Effector CD4-positive, alpha-beta T cell (primary cell): ENCODE results near the gene MYH7.

ENCODE experiments used
- DNase-seq: peaks from one replicate; pipeline ENCODE4 v3.0.0-alpha.2; 2020

The MYH7 gene

GRCh38 chr14:23447361-23448350 is 12.2 kb upstream of the MYH7 start:
- no peak for DNase-seq

GRCh38 chr14:23446291-23446851 is 10.9 kb upstream of the MYH7 start:
- DNase-seq: no peak

GRCh38 chr14:23445773-23446172 is 10.3 kb upstream of the MYH7 start:
- DNase-seq: no peak

- DNase-seq: no peak
Measured at GRCh38 chr14:23444314-23444713, 8.9 kb upstream of the MYH7 start.

- DNase-seq: no peak
Measured at GRCh38 chr14:23443881-23444280, 8.4 kb upstream of the MYH7 start.

- no peak for DNase-seq
Measured at GRCh38 chr14:23443411-23443812, 8.0 kb upstream of the MYH7 start.

- DNase-seq: no peak
Measured at GRCh38 chr14:23442721-23443356, 7.4 kb upstream of the MYH7 start.

- no peak for DNase-seq
Measured at GRCh38 chr14:23441076-23441475, 5.6 kb upstream of the MYH7 start.

GRCh38 chr14:23439107-23439835 is 3.8 kb upstream of the MYH7 start:
- DNase-seq: no peak

- no peak for DNase-seq
Measured at GRCh38 chr14:23438101-23438971, 2.9 kb upstream of the MYH7 start.

- no peak for DNase-seq
Measured at GRCh38 chr14:23437133-23438100, 2.0 kb upstream of the MYH7 start.

GRCh38 chr14:23436327-23437132 is 1.1 kb upstream of the MYH7 start:
- DNase-seq: no peak

GRCh38 chr14:23434488-23435222 is 805 bp downstream of the MYH7 start:
- no peak for DNase-seq

GRCh38 chr14:23433457-23433856 is 2.0 kb downstream of the MYH7 start:
- DNase-seq: no peak

GRCh38 chr14:23432946-23433345 is 2.5 kb downstream of the MYH7 start:
- DNase-seq: no peak

- DNase-seq: no peak
Measured at GRCh38 chr14:23432102-23432925, 3.1 kb downstream of the MYH7 start.

GRCh38 chr14:23431486-23431885 is 4.0 kb downstream of the MYH7 start:
- no peak for DNase-seq

GRCh38 chr14:23430723-23431085 is 4.8 kb downstream of the MYH7 start:
- DNase-seq: no peak
